HG02588 (cell line): ENCODE results near the gene ODAD3.

ENCODE experiments used
- ATAC-seq: cut with Tn5 transposase; IDR thresholded peaks from one replicate; pipeline ENCODE4 v1.9.1; 2021; ENCODE audit warnings: mild to moderate bottlenecking, moderate library complexity; ENCODE audit not compliant: unreplicated experiment

ODAD3 gene

GRCh38 chr19:11378319-11379189 is 56.4 kb downstream of the ODAD3 start:
- ATAC-seq = no peak

- no peak for ATAC-seq
Observed at GRCh38 chr19:11377756-11378155, 57.2 kb downstream of the ODAD3 start.

DNA sequence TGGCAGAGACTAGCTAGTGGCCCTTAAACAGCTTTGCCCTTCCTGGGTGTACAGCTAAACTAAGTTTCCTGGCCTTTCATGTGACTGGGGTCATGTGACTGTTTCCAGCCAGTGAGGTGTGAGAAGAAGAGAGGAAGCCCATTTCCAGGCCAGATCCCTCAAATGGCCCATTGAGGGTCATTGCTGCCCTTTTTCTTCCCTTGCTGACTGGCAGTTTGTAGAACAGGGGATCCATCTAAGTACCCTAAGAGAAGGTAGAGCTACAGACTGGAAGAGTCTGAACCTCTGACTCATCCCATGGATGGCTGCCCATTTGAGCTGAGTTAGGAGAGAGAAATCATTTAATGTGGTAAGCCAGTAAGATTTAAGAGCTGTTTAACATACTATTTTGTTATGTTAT is 57.7 kb downstream of the ODAD3 start:
- ATAC-seq = no peak

DNA sequence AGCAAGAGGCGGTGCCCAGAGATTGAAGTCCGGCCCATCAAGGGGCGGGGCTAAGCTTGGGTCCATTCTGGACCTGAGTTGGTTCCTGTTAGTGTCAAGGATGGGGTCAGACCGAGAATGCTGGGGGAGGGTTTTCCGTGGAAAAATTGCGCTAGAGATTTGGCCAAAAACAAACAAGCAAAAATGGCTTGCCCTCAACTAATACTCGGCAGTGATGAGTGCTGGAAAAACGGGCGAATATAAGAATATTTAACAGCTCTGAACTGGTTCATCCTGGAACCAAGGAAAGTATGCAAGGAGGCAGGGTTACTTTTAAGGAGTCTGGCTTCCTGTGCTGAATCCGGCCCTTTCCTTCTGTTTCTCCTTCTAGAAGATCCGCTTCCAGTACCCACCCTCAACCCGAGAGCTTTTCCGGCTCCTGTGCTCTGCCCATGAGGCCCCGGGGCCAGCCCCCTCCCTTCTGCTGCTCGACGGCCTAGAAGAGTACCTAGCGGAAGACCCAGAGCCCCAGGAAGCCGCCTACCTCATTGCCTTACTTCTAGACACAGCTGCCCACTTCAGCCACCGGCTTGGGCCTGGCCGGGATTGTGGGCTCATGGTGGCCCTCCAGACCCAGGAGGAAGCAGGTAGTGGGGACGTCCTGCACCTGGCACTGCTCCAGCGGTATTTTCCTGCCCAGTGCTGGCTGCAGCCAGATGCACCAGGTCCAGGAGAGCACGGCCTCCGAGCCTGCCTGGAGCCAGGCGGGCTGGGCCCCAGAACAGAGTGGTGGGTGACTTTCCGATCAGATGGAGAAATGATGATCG is 59.6 kb downstream of the ODAD3 start:
- no peak for ATAC-seq

DNA sequence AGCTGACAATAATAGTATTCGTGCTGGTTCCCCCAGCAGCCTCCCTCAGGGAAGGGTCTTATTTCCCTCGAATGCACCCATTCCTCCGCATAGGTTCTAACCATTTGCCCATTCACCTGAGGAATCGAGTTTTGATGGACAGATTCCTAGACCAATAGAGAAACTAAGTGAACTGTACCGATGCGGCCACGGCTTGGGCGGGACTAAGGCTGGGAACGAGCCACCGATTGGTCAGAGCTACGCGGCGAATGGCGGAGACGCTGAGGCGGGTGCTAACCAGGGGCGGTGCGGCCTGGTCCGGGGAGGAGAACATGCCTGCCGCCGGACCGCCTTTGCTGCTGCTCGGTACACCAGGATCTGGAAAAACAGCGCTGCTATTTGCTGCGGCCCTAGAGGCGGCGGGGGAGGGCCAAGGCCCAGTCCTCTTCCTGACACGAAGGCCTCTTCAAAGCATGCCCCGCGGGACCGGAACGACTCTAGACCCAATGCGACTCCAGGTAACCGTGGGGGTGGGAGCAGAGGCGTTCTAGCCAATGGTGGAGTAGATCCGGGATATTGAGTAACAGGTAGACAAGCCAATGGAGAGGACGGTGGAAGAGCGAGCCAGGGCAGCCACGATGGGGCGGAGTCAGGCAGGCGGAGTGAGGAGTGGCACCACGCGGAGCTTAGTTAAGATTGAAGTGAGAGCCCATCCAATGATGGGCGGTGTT is 60.3 kb downstream of the ODAD3 start, which contains the start of gene SWSAP1:
Gene SWSAP1 (plus strand): TSS at position 234 of the 710 bp plus-strand sequence. CDS start 15 bp downstream, at position 249.
- peak; percentile 85 for ATAC-seq

DNA sequence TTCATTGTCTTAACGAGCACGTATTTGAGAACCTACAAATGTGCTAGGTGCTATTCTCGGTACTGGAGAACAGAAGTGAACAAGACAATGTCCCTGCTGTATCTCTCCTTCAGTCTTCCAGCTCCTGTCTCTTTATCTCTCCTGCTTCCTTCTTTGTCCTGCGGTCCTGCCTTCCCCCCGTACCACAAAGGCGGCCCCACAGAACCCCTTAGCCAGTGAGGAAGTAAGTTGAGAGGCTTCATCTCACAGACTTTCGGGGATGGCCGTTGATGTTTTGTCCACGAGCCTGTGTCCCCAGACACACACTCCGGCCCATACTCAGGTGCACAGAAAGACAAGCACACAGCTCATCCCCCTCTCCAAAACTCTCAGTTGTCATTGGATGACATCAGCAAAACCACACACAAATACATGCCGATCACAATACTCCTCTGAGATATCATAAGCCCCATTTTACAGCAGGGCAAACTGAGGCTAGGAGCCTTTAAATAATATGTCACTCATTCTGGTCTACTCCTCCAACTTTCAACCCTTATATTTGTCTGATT is 61.0 kb downstream of the ODAD3 start:
- no peak for ATAC-seq

DNA sequence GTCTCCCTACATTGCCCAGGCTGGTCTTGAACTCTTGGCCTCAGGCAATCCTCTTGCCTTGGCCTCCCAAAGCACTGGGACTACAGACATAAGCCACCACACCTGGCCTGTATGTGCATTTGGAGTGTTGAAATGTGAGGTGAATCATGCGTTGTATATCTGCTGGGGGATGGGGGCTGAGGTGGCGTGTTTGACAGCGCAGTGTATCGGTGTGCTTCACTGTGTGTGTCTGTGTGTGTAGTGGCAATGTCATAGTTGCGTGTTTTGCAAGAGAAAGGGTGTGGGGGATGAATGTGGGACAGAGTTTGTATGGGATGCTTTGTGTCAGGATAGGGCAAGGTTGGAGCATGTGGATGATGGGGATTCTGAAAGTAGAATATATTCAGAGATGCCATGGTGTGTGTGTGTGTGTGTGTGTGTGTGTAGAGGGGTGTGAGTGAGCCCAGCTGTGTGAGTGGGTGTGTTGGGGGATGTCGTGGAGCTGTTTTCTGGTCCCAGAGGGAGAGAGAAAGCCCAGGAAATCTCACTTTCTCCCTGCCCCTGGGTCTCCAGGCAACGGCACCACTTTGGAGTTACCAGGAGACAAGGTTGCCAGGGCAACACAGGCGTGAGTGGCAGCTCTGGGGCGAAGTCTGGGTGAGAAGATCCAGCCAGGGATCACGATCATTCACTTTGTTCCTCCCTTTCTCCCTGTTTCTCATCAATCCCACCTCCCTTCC is 61.6 kb downstream of the ODAD3 start:
- ATAC-seq = no peak

- ATAC-seq = no peak
Observed at GRCh38 chr19:11370744-11371143, 64.2 kb downstream of the ODAD3 start.
